T-helper 2 cell (primary cell): ENCODE results near the gene HOXD10.

Source experiments
- DNase-seq, 5 experiments: peaks; one replicate each; pipeline versions ENCODE4 v3.0.0 to v3.0.0-alpha.2; 2012 to 2022

The HOXD10 gene

GRCh38 chr2:176137252-176137580, 20.6 kb downstream of the HOXD10 start:
- no peak for DNase-seq

GRCh38 chr2:176137906-176138305, 21.3 kb downstream of the HOXD10 start:
- DNase-seq = no peak

- DNase-seq = no peak
Measured at GRCh38 chr2:176138526-176138922, 21.9 kb downstream of the HOXD10 start.

GRCh38 chr2:176138923-176139660, 22.5 kb downstream of the HOXD10 start:
- no peak for DNase-seq

GRCh38 chr2:176139661-176140512, 23.3 kb downstream of the HOXD10 start:
- DNase-seq = no peak

- DNase-seq = peak in 4 of 5 experiments; percentile 27 to 72 (median 51)
Measured at GRCh38 chr2:176140513-176141317, 24.1 kb downstream of the HOXD10 start.

GRCh38 chr2:176142281-176142680, 25.7 kb downstream of the HOXD10 start:
- no peak for DNase-seq

- DNase-seq = no peak
Measured at GRCh38 chr2:176145085-176145969, 28.7 kb downstream of the HOXD10 start.

- no peak for DNase-seq
Measured at GRCh38 chr2:176146101-176146500, 29.5 kb downstream of the HOXD10 start.

GRCh38 chr2:176146645-176147044, 30.1 kb downstream of the HOXD10 start:
- DNase-seq = no peak

GRCh38 chr2:176147210-176147799, 30.7 kb downstream of the HOXD10 start:
- no peak for DNase-seq

- no peak for DNase-seq
Measured at GRCh38 chr2:176147800-176148496, 31.4 kb downstream of the HOXD10 start.

- no peak for DNase-seq
Measured at GRCh38 chr2:176148751-176149421, 32.3 kb downstream of the HOXD10 start.

- DNase-seq = no peak
Measured at GRCh38 chr2:176149481-176149938, 32.9 kb downstream of the HOXD10 start.

GRCh38 chr2:176149939-176150583, 33.5 kb downstream of the HOXD10 start:
- DNase-seq = no peak

- DNase-seq = no peak
Measured at GRCh38 chr2:176150584-176151441, 34.2 kb downstream of the HOXD10 start.

GRCh38 chr2:176151442-176152287, 35.1 kb downstream of the HOXD10 start, which contains the start of gene HOXD4:
TSS of gene HOXD4 (plus strand) at chr2:176151550. CDS start at chr2:176151634, 84 bp downstream.
- DNase-seq = no peak
